Central memory CD4-positive, alpha-beta T cell (primary cell): ENCODE data around the gene CHCHD4.

ENCODE experiments used
- DNase-seq: peaks from one replicate; pipeline ENCODE4 v3.0.0; 2022
- total RNA-seq, 3 experiments: gene quantifications; one replicate each; lab custom pipeline; 2026; lab: John Stamatoyannopoulos, UW

The CHCHD4 gene
- 4.1 to 20.7 (median 10.1) reads per million in 3 experiments for total RNA-seq

- DNase-seq, result peak; percentile 99
Observed at GRCh38 chr3:14124615-14125192, at the start of gene CHCHD4, which contains the start of gene TMEM43. CHCHD4 (minus strand) TSS chr3:14124870; CDS start chr3:14124676, 194 bp downstream. TMEM43 (plus strand) TSS chr3:14125052; CDS start chr3:14125194, 142 bp downstream.

GRCh38 chr3:14172496-14172895 lies 47.8 kb upstream of the CHCHD4 start:
- DNase-seq, result no peak

- DNase-seq, result no peak
Observed at GRCh38 chr3:14170531-14171159, 46.0 kb upstream of the CHCHD4 start.

GRCh38 chr3:14169871-14170270 lies 45.2 kb upstream of the CHCHD4 start:
- DNase-seq, result no peak

- DNase-seq, result no peak
Observed at GRCh38 chr3:14169435-14169834, 44.8 kb upstream of the CHCHD4 start.

- no peak for DNase-seq
Observed at GRCh38 chr3:14166877-14167603, 42.4 kb upstream of the CHCHD4 start.

GRCh38 chr3:14162178-14162577 lies 37.5 kb upstream of the CHCHD4 start:
- DNase-seq, result no peak

GRCh38 chr3:14161282-14161681 lies 36.6 kb upstream of the CHCHD4 start:
- DNase-seq, result no peak

- DNase-seq, result no peak
Observed at GRCh38 chr3:14159426-14159825, 34.8 kb upstream of the CHCHD4 start.

- no peak for DNase-seq
Observed at GRCh38 chr3:14158370-14158769, 33.7 kb upstream of the CHCHD4 start.

- no peak for DNase-seq
Observed at GRCh38 chr3:14157951-14158350, 33.3 kb upstream of the CHCHD4 start.

- DNase-seq, result no peak
Observed at GRCh38 chr3:14156843-14157561, 32.3 kb upstream of the CHCHD4 start.

GRCh38 chr3:14156201-14156600 lies 31.5 kb upstream of the CHCHD4 start:
- DNase-seq, result no peak

GRCh38 chr3:14154895-14155440 lies 30.3 kb upstream of the CHCHD4 start:
- no peak for DNase-seq

- no peak for DNase-seq
Observed at GRCh38 chr3:14154276-14154675, 29.6 kb upstream of the CHCHD4 start.

- no peak for DNase-seq
Observed at GRCh38 chr3:14153663-14154062, 29.0 kb upstream of the CHCHD4 start.

- DNase-seq, result no peak
Observed at GRCh38 chr3:14152963-14153355, 28.3 kb upstream of the CHCHD4 start.

- no peak for DNase-seq
Observed at GRCh38 chr3:14152233-14152962, 27.7 kb upstream of the CHCHD4 start.

GRCh38 chr3:14151471-14152083 lies 26.9 kb upstream of the CHCHD4 start:
- DNase-seq, result no peak

- no peak for DNase-seq
Observed at GRCh38 chr3:14150491-14151230, 26.0 kb upstream of the CHCHD4 start.

- DNase-seq, result no peak
Observed at GRCh38 chr3:14150078-14150477, 25.4 kb upstream of the CHCHD4 start.
